ENCODE data around the gene TTC22. TPM values are rescaled to one million over a fixed set of nuclear protein-coding genes. Genes with fewer than 3 reads are reported as not detected.

Gene TTC22
- total RNA-seq, 6 experiments from 2014 or later = not detected

- peak; percentile 45 for DNase-seq
- H3K36me3 Mint-ChIP-seq (ENCODE audit: low read depth) = no peaks in the 10 kb centered on the region
Observed at GRCh38 chr1:54806931-54807611, 5.9 kb upstream of the TTC22 start.

GRCh38 chr1:54805981-54806381, 4.9 kb upstream of the TTC22 start:
- Mint-ChIP-seq H3K27me3 (ENCODE audit: insufficient read depth) (peaks cover 8% of the 10 kb centered on the region), H3K9me3 (no peaks in the 10 kb centered on the region), H3K4me3 (no peak overlapping the region), H3K4me1 (ENCODE audit: low read depth) (peaks cover 45% of the 10 kb centered on the region), H3K27ac (no peak overlapping the region), H3K36me3 (ENCODE audit: low read depth) (no peaks in the 10 kb centered on the region)
- TF ChIP-seq CTCF (IDR thresholded peaks at IDR 0.05) = no peak
- DNase-seq = no peak

More at GRCh38 chr1:54806931-54807611, 5.9 kb upstream of the TTC22 start:
- peaks cover 45% of the 10 kb centered on the region for H3K4me1 Mint-ChIP-seq (ENCODE audit: low read depth)
- peaks cover 7% of the 10 kb centered on the region for H3K27me3 Mint-ChIP-seq (ENCODE audit: insufficient read depth)
- TF ChIP-seq CTCF (IDR thresholded peaks at IDR 0.05) = no peak
- no peak overlapping the region for H3K27ac Mint-ChIP-seq
- H3K9me3 Mint-ChIP-seq = no peaks in the 10 kb centered on the region
- H3K4me3 Mint-ChIP-seq = no peak overlapping the region

- H3K9me3 Mint-ChIP-seq = no peaks in the 10 kb centered on the region
- no peak for DNase-seq
- no peak for TF ChIP-seq CTCF (IDR thresholded peaks at IDR 0.05)
- no peak overlapping the region for H3K27ac Mint-ChIP-seq
- no peaks in the 10 kb centered on the region for H3K36me3 Mint-ChIP-seq (ENCODE audit: low read depth)
- peaks cover 7% of the 10 kb centered on the region for H3K27me3 Mint-ChIP-seq (ENCODE audit: insufficient read depth)
- H3K4me1 Mint-ChIP-seq (ENCODE audit: low read depth) = peaks cover 45% of the 10 kb centered on the region
- H3K4me3 Mint-ChIP-seq = no peak overlapping the region
Observed at GRCh38 chr1:54805466-54805865, 4.3 kb upstream of the TTC22 start.

- DNase-seq = peak; percentile 7
- H3K4me3 Mint-ChIP-seq = no peak overlapping the region; the same call in 1 of the 2 replicates
Observed at GRCh38 chr1:54804471-54805132, 3.5 kb upstream of the TTC22 start.

GRCh38 chr1:54803761-54804470, 2.8 kb upstream of the TTC22 start:
- Mint-ChIP-seq H3K9me3 (no peaks in the 10 kb centered on the region), H3K4me3 (no peak overlapping the region), H3K36me3 (ENCODE audit: low read depth) (no peaks in the 10 kb centered on the region), H3K27ac (peak overlapping the region; percentile 74), H3K27me3 (ENCODE audit: insufficient read depth) (peaks cover 20% of the 10 kb centered on the region), H3K4me1 (ENCODE audit: low read depth) (peaks cover 39% of the 10 kb centered on the region)
- TF ChIP-seq CTCF (IDR thresholded peaks at IDR 0.05) = no peak
- DNase-seq = peak; percentile 33

More at GRCh38 chr1:54804471-54805132, 3.5 kb upstream of the TTC22 start:
- Mint-ChIP-seq H3K27ac (peak overlapping the region; percentile 74), H3K9me3 (no peaks in the 10 kb centered on the region), H3K36me3 (ENCODE audit: low read depth) (no peaks in the 10 kb centered on the region), H3K4me1 (ENCODE audit: low read depth) (peaks cover 39% of the 10 kb centered on the region), H3K27me3 (ENCODE audit: insufficient read depth) (peaks cover 15% of the 10 kb centered on the region)
- no peak for TF ChIP-seq CTCF (IDR thresholded peaks at IDR 0.05)

All from HFFc6 (cell line).